HepG2 (cell line): ENCODE measurements around the gene SPCS2. TPM values are rescaled to one million over a fixed set of nuclear protein-coding genes. Genes with fewer than 3 reads are reported as not detected.
A peak's percentile ranks its signal among the peaks of the same experiment; 100 is the strongest.

ENCODE experiments used
- CCDC6 ChIP-seq: sonication (generic); formaldehyde crosslinking; IDR thresholded peaks from 2 replicates; pipeline ENCODE4 v1.8.1; 2022; ENCODE audit warnings: mild to moderate bottlenecking, missing genetic modification reagents, moderate library complexity
- CEBPB ChIP-seq: IDR thresholded peaks from 2 replicates; pipeline ENCODE4 v1.6.1; 2011; ENCODE audit warnings: low read depth, low read length, improper control_type of control experiment, borderline replicate concordance
- FOSL2 ChIP-seq: sonication (generic); formaldehyde crosslinking; IDR thresholded peaks from 2 replicates; pipeline ENCODE4 v1.4.0; 2020; ENCODE audit warnings: missing genetic modification reagents
- NPAS2 ChIP-seq: sonication (generic); formaldehyde crosslinking; IDR thresholded peaks from 2 replicates; pipeline ENCODE4 v1.8.0; 2022; ENCODE audit warnings: mild to moderate bottlenecking, missing genetic modification reagents, borderline replicate concordance
- PCBP1 ChIP-seq: fragments of 200-400 bp; formaldehyde crosslinking; IDR thresholded peaks from 2 replicates; pipeline ENCODE4 v1.6.1; 2017; ENCODE audit warnings: mild to moderate bottlenecking, low read depth, low read length, borderline replicate concordance
- POLR2AphosphoS5 ChIP-seq: IDR thresholded peaks from 2 replicates; pipeline ENCODE4 v1.6.1; 2012; ENCODE audit warnings: low read depth, low read length
- SALL1 ChIP-seq: sonication (generic); formaldehyde crosslinking; IDR thresholded peaks from 2 replicates; pipeline ENCODE4 v1.8.0; 2022; ENCODE audit warnings: mild to moderate bottlenecking, missing genetic modification reagents
- SALL2 ChIP-seq: sonication (generic); formaldehyde crosslinking; IDR thresholded peaks from 2 replicates; pipeline ENCODE4 v1.8.1; 2023; ENCODE audit warnings: mild to moderate bottlenecking, missing genetic modification reagents, inconsistent platforms
- SPEN ChIP-seq: sonication (generic); formaldehyde crosslinking; IDR thresholded peaks from 2 replicates; pipeline ENCODE4 v1.5.1; 2020; ENCODE audit warnings: low read depth, mild to moderate bottlenecking, missing genetic modification reagents
- STAT6 ChIP-seq: sonication (generic); formaldehyde crosslinking; IDR thresholded peaks from 2 replicates; pipeline ENCODE4 v1.4.0; 2020; ENCODE audit warnings: missing genetic modification reagents, mild to moderate bottlenecking, borderline replicate concordance
- TARDBP ChIP-seq: sonication (generic); formaldehyde crosslinking; IDR thresholded peaks from 2 replicates; pipeline ENCODE4 v1.8.0; 2022; ENCODE audit warnings: mild to moderate bottlenecking, missing genetic modification reagents
- ZNF431 ChIP-seq: sonication (generic); formaldehyde crosslinking; IDR thresholded peaks from 2 replicates; pipeline ENCODE4 v1.9.0; 2022; ENCODE audit warnings: missing genetic modification reagents, low read depth, mild to moderate bottlenecking, borderline replicate concordance
- ZNF569 ChIP-seq: sonication (generic); formaldehyde crosslinking; IDR thresholded peaks from 2 replicates; pipeline ENCODE4 v1.5.0; 2020; ENCODE audit warnings: mild to moderate bottlenecking, missing genetic modification reagents, moderate library complexity, borderline replicate concordance
- ZNF746 ChIP-seq: sonication (generic); formaldehyde crosslinking; IDR thresholded peaks from 2 replicates; pipeline ENCODE4 v1.8.0; 2022; ENCODE audit warnings: mild to moderate bottlenecking, missing genetic modification reagents
- ZZZ3 ChIP-seq: sonication (generic); formaldehyde crosslinking; IDR thresholded peaks from 2 replicates; pipeline ENCODE4 v1.4.0; 2020; ENCODE audit warnings: missing genetic modification reagents, mild to moderate bottlenecking, borderline replicate concordance
- polyA plus RNA-seq, 8 experiments: library from polyadenylated mRNA; depleted of rRNA in 3 of 8; stranded (reverse) in 7 of 8; unstranded in 1 of 8; fragments of >200 nt; fragmentation: Illumina TruSeq in 4 of 8; extraction: Trizol in 4 of 8; gene quantifications; 2 replicates each; pipeline versions ENCODE4 v1.2.1 to v1.2.3, GENCODE V29; 2011 to 2016; ENCODE audit warnings: low read depth in 4 of 8, missing spikeins in 1 of 8, mixed read lengths in 1 of 8; ENCODE audit not compliant: insufficient read depth in 1 of 8
- total RNA-seq, 5 experiments: library from RNA; depleted of rRNA; stranded (reverse); fragments of >200 nt; fragmentation: Illumina TruSeq; extraction: Trizol; gene quantifications; 2 replicates each; pipeline ENCODE4 v1.2.3, GENCODE V29; 2016; ENCODE audit warnings: low read depth in 1 of 5
- TF ChIP-seq, protein P1 (sequence below): sonication (generic); formaldehyde crosslinking; IDR thresholded peaks from 2 replicates; pipeline ENCODE4 v1.5.1; 2020; ENCODE audit warnings: missing genetic modification reagents, mild to moderate bottlenecking, borderline replicate concordance
- TF ChIP-seq, protein P2 (sequence below): sonication (generic); formaldehyde crosslinking; IDR thresholded peaks from 2 replicates; pipeline ENCODE4 v1.5.0; 2020; ENCODE audit warnings: missing genetic modification reagents, mild to moderate bottlenecking, borderline replicate concordance
- TF ChIP-seq, protein P3 (sequence below): sonication (generic); formaldehyde crosslinking; IDR thresholded peaks from 2 replicates; pipeline ENCODE4 v1.5.1; 2020; ENCODE audit warnings: mild to moderate bottlenecking, missing genetic modification reagents

Gene SPCS2
- total and polyA plus RNA-seq, 2 of the 13 experiments (the other 11 are each of a cell fraction or from before 2014, with no cell fraction given): 87.3 to 142 TPM

- TF ChIP-seq POLR2AphosphoS5 (peak; percentile 71), FOSL2 (CRISPR knock-in tag) (no peak; the same call in 1 of the 2 replicates), SALL2 (CRISPR knock-in tag) (no peak), ZNF569 (CRISPR knock-in tag) (no peak), STAT6 (no peak), CEBPB (peak; percentile 61; the same call in 1 of the 2 replicates), ZZZ3 (CRISPR knock-in tag) (no peak), ZNF431 (CRISPR knock-in tag) (peak; percentile 40; the same call in 1 of the 2 replicates), PCBP1 (no peak), SPEN (CRISPR knock-in tag) (peak; percentile 58; the same call in 1 of the 2 replicates), NPAS2 (CRISPR knock-in tag) (no peak), CCDC6 (CRISPR knock-in tag) (0 out of 2 replicates have a peak, but pooled peaks have one; percentile 48), ZNF746 (CRISPR knock-in tag) (peak; percentile 82), TARDBP (CRISPR knock-in tag) (peak; percentile 40; the same call in 1 of the 2 replicates), SALL1 (CRISPR knock-in tag) (peak; percentile 64; the same call in 1 of the 2 replicates)
- TF ChIP-seq, protein P1, sequence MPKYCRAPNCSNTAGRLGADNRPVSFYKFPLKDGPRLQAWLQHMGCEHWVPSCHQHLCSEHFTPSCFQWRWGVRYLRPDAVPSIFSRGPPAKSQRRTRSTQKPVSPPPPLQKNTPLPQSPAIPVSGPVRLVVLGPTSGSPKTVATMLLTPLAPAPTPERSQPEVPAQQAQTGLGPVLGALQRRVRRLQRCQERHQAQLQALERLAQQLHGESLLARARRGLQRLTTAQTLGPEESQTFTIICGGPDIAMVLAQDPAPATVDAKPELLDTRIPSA (CRISPR knock-in tag): 0 out of 2 replicates have a peak, but pooled peaks have one; percentile 85
- TF ChIP-seq, protein P2, sequence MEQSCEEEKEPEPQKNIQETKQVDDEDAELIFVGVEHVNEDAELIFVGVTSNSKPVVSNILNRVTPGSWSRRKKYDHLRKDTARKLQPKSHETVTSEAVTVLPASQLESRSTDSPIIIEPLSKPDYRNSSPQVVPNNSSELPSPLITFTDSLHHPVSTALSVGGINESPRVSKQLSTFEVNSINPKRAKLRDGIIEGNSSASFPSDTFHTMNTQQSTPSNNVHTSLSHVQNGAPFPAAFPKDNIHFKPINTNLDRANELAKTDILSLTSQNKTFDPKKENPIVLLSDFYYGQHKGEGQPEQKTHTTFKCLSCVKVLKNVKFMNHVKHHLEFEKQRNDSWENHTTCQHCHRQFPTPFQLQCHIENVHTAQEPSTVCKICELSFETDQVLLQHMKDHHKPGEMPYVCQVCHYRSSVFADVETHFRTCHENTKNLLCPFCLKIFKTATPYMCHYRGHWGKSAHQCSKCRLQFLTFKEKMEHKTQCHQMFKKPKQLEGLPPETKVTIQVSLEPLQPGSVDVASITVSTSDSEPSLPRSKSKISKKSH (CRISPR knock-in tag): peak; percentile 61; the same call in 1 of the 2 replicates
- TF ChIP-seq, protein P3, sequence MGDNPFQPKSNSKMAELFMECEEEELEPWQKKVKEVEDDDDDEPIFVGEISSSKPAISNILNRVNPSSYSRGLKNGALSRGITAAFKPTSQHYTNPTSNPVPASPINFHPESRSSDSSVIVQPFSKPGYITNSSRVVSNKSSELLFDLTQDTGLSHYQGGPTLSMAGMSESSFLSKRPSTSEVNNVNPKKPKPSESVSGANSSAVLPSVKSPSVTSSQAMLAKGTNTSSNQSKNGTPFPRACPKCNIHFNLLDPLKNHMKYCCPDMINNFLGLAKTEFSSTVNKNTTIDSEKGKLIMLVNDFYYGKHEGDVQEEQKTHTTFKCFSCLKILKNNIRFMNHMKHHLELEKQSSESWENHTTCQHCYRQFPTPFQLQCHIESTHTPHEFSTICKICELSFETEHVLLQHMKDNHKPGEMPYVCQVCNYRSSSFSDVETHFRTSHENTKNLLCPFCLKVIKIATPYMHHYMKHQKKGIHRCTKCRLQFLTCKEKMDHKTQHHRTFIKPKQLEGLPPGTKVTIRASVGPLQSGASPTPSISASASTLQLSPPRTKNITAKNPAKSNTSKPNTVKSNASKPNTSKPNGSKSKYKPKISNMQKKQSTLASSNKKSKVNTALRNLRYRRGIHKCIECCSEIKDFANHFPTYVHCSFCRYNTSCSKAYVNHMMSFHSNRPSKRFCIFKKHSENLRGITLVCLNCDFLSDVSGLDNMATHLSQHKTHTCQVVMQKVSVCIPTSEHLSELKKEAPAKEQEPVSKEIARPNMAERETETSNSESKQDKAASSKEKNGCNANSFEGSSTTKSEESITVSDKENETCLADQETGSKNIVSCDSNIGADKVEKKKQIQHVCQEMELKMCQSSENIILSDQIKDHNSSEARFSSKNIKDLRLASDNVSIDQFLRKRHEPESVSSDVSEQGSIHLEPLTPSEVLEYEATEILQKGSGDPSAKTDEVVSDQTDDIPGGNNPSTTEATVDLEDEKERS (CRISPR knock-in tag): 0 out of 2 replicates have a peak, but pooled peaks have one; percentile 56
Observed at GRCh38 chr11:74988541-74989259, 39.6 kb downstream of the SPCS2 start, which contains the start of gene NEU3 (continued).
